OCI-LY1 (cell line): ENCODE data around the gene LIFR.

Experiments used
- H2AFZ ChIP-seq: fragments of 200-600 bp; sonication (generic), shearing (Covaris generic); 2 replicates; pipeline ENCODE4 v1.6.0; 2014; ENCODE audit warnings: antibody characterized with exemption, mild to moderate bottlenecking, low read length
- H3F3A ChIP-seq: fragments of 200-600 bp; sonication (generic), shearing (Covaris generic); 2 replicates; pipeline ENCODE4 v1.6.0; 2014; ENCODE audit warnings: mild to moderate bottlenecking, antibody characterized with exemption, low read length, moderate library complexity; ENCODE audit not compliant: insufficient read depth
- H3K27ac ChIP-seq: fragments of 200-600 bp; sonication (generic); 2 replicates; pipeline ENCODE4 v1.5.1; 2014; ENCODE audit warnings: low read length, mixed run types, mild to moderate bottlenecking, low read depth; ENCODE audit not compliant: poor library complexity, severe bottlenecking
- H3K27me3 ChIP-seq: fragments of 200-600 bp; sonication (generic); 2 replicates; pipeline ENCODE4 v1.6.0; 2014; ENCODE audit warnings: antibody characterized with exemption, mild to moderate bottlenecking, low read length, moderate library complexity; ENCODE audit not compliant: insufficient read depth
- H3K36me3 ChIP-seq: fragments of 200-600 bp; sonication (generic); 2 replicates; pipeline ENCODE4 v1.6.1; 2014; ENCODE audit warnings: mild to moderate bottlenecking, antibody characterized with exemption, low read length, moderate library complexity, mixed read lengths; ENCODE audit not compliant: insufficient read depth
- H3K4me1 ChIP-seq: fragments of 200-600 bp; sonication (generic); 2 replicates; pipeline ENCODE4 v1.5.1; 2014; ENCODE audit warnings: mild to moderate bottlenecking, low read length, moderate library complexity; ENCODE audit not compliant: insufficient read depth, severe bottlenecking
- H3K4me2 ChIP-seq: fragments of 200-600 bp; sonication (generic), shearing (Covaris generic); 2 replicates; pipeline ENCODE4 v1.6.1; 2014; ENCODE audit warnings: low read length
- H3K4me3 ChIP-seq: fragments of 200-600 bp; sonication (generic); 2 replicates; pipeline ENCODE4 v1.5.1; 2014; ENCODE audit warnings: low read length, low read depth, mild to moderate bottlenecking, mixed read lengths; ENCODE audit not compliant: poor library complexity, severe bottlenecking
- H3K79me2 ChIP-seq: fragments of 200-600 bp; shearing (Covaris generic); 2 replicates; pipeline ENCODE4 v1.6.1; 2016; ENCODE audit warnings: mixed run types, low read length, mixed read lengths; ENCODE audit not compliant: insufficient read depth
- H3K9ac ChIP-seq: fragments of 200-600 bp; sonication (generic), shearing (Covaris generic); 2 replicates; pipeline ENCODE4 v1.6.1; 2014; ENCODE audit warnings: mild to moderate bottlenecking, low read length, mixed read lengths
- H3K9me2 ChIP-seq: fragments of 200-600 bp; sonication (generic), shearing (Covaris generic); 2 replicates; pipeline ENCODE4 v1.6.1; 2014; ENCODE audit warnings: low read depth, mild to moderate bottlenecking, low read length, mixed read lengths
- H3K9me3 ChIP-seq: fragments of 200-600 bp; shearing (Covaris generic); 2 replicates; pipeline ENCODE4 v1.6.1; 2014; ENCODE audit warnings: low read length, mixed read lengths
- H4K20me1 ChIP-seq: fragments of 200-600 bp; sonication (generic), shearing (Covaris generic); 2 replicates; pipeline ENCODE4 v1.6.0; 2016; ENCODE audit warnings: mild to moderate bottlenecking, low read length; ENCODE audit not compliant: insufficient read depth
- EZH2 ChIP-seq: fragments of 200-600 bp; sonication (generic), shearing (Covaris generic); IDR thresholded peaks from 2 replicates; pipeline ENCODE4 v1.8.0; 2017; ENCODE audit warnings: borderline replicate concordance, mixed run types, mild to moderate bottlenecking, antibody characterized with exemption, low read length, moderate library complexity, mixed read lengths
- TF ChIP-seq, protein P1 (sequence below): fragments of 200-600 bp; sonication (generic), shearing (Covaris generic); IDR thresholded peaks from 2 replicates; pipeline ENCODE4 v1.5.1; 2017; ENCODE audit warnings: mild to moderate bottlenecking, antibody characterized with exemption, low read length, moderate library complexity, mixed read lengths

LIFR gene

DNA sequence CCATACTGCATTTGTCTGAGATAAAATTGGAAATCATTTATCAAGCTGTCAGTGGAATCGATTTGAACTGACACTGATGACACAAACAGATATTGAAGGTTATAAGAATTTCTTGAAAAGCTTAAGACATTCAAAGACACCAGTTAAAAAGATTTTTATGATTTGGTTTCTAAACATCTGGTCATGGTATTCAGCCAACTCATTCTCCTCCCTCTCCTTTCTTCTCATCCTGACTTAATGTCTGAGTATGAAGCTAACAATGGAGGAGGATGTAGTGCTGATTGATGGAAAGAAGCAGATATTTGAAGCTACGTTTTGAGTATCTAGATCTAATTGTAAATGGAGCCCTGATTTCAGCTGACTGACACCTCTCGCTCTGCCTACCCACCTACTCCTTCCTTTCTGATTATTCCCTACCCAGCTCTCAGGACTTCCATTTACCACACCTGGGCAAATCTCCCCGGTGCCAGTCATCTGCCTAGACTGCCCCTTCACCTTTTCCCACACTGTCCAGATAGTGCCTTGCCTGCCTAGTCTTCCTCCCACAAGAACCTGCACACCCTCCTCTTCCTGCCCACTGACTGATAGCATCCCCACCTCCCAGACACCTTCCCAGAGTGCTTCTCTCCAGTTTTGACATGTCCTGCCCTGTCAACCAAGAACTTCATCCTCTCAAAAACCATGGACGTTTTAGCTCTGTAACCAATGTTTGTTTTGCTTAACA, 20.7 kb upstream of the LIFR start:
- Histone ChIP-seq H3K4me2 (no peak overlapping the region), H3K4me1 (no peaks in the 10 kb centered on the region), H3K27me3 (no peaks in the 10 kb centered on the region), H3K9ac (no peak overlapping the region), H3K79me2 (no peaks in the 10 kb centered on the region), H3F3A (no peaks in the 10 kb centered on the region), H3K36me3 (no peaks in the 10 kb centered on the region), H4K20me1 (no peaks in the 10 kb centered on the region), H3K4me3 (no peak overlapping the region), H3K27ac (no peak overlapping the region), H3K9me3 (no peaks in the 10 kb centered on the region), H2AFZ (no peak overlapping the region), H3K9me2 (no peaks in the 10 kb centered on the region)
- TF ChIP-seq, protein P1, sequence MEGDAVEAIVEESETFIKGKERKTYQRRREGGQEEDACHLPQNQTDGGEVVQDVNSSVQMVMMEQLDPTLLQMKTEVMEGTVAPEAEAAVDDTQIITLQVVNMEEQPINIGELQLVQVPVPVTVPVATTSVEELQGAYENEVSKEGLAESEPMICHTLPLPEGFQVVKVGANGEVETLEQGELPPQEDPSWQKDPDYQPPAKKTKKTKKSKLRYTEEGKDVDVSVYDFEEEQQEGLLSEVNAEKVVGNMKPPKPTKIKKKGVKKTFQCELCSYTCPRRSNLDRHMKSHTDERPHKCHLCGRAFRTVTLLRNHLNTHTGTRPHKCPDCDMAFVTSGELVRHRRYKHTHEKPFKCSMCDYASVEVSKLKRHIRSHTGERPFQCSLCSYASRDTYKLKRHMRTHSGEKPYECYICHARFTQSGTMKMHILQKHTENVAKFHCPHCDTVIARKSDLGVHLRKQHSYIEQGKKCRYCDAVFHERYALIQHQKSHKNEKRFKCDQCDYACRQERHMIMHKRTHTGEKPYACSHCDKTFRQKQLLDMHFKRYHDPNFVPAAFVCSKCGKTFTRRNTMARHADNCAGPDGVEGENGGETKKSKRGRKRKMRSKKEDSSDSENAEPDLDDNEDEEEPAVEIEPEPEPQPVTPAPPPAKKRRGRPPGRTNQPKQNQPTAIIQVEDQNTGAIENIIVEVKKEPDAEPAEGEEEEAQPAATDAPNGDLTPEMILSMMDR, result no peak
- no peak for TF ChIP-seq EZH2

DNA sequence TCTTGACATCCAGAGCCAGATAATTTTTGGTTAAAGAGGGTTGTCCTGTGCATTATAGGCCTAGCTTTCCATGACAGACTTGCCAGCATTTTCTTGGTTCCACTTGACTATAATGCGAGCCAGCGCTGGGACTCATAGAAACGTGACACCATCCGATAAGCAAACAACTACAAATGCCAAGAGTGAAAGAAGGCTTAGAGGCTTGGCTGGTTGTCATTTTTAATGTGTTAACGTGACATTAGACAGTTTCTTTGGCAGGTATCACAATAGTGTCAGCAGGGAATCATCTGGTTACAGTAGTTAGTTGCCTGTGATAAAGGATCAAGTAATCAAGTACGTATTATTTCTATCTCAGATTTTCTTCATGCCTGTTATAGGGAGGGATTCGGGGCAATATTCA, 20.0 kb upstream of the LIFR start:
- Histone ChIP-seq H2AFZ (no peak overlapping the region), H3K79me2 (no peaks in the 10 kb centered on the region), H4K20me1 (no peaks in the 10 kb centered on the region), H3K9me2 (no peaks in the 10 kb centered on the region), H3K9ac (no peak overlapping the region), H3F3A (no peaks in the 10 kb centered on the region), H3K27ac (no peak overlapping the region), H3K4me3 (no peak overlapping the region), H3K36me3 (no peaks in the 10 kb centered on the region), H3K4me2 (no peak overlapping the region), H3K9me3 (no peaks in the 10 kb centered on the region), H3K27me3 (no peaks in the 10 kb centered on the region), H3K4me1 (no peaks in the 10 kb centered on the region)
- TF ChIP-seq, protein P1, result no peak
- TF ChIP-seq EZH2, result no peak

DNA sequence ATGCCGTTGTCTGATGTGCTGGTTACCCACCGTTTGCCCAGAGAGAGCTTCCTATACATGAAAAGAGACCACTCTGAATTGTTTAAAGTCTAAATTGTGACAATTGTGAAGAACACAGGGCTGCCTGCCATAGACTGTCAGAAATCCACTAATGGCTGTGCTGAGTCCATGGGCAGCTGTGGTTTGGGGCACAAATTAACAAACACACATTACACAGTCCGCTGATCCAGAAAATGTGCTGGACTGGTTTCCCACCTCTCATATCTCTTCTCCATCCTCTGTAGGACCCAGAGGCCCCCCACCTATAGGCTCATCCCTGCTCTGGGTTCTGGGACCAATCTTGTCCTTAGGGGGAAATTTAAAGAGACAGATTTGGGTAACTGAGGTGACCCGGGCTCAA, 19.0 kb upstream of the LIFR start:
- H3K9me3 ChIP-seq, result no peaks in the 10 kb centered on the region
- no peaks in the 10 kb centered on the region for H3K79me2 ChIP-seq
- no peaks in the 10 kb centered on the region for H3K4me1 ChIP-seq
- no peak overlapping the region for H2AFZ ChIP-seq
- no peaks in the 10 kb centered on the region for H4K20me1 ChIP-seq
- no peak for TF ChIP-seq EZH2
- TF ChIP-seq, protein P1, result no peak
- no peak overlapping the region for H3K9ac ChIP-seq
- H3K4me2 ChIP-seq, result no peak overlapping the region
- H3K27me3 ChIP-seq, result no peaks in the 10 kb centered on the region
- no peaks in the 10 kb centered on the region for H3F3A ChIP-seq
- no peaks in the 10 kb centered on the region for H3K36me3 ChIP-seq
- no peaks in the 10 kb centered on the region for H3K9me2 ChIP-seq
- H3K4me3 ChIP-seq, result no peak overlapping the region
- H3K27ac ChIP-seq, result no peak overlapping the region
